Upper lobe of left lung (tissue), 6 donors: ENCODE measurements around the gene PLD3. TPM values are rescaled to one million over a fixed set of nuclear protein-coding genes. Genes with fewer than 3 reads are reported as not detected.
A peak's percentile ranks its signal among the peaks of the same experiment; 100 is the strongest.

Source experiments
- ATAC-seq, 2 donors: fragments of 200-7000 bp; cut with Tn5 transposase; one replicate each; pipeline ENCODE4 v1.9.1; 2022; ENCODE audit warnings: mild to moderate bottlenecking in 2 of 2, moderate library complexity in 2 of 2; ENCODE audit not compliant: low FRiP score in 2 of 2
- DNase-seq, 2 donors: peaks; one replicate each; pipeline ENCODE4 v3.0.0-alpha.2; 2019 to 2020
- H3K27ac ChIP-seq, 4 donors: fragments of 200-600 bp; sonication (generic); one replicate each; pipeline ENCODE4 v1.5.1; 2016 to 2019
- H3K27me3 ChIP-seq, 4 donors: fragments of 200-600 bp; sonication (generic); one replicate each; pipeline ENCODE4 v1.5.1; 2017 to 2019
- H3K36me3 ChIP-seq, 4 donors: fragments of 200-600 bp; sonication (generic); one replicate each; pipeline ENCODE4 v1.5.1; 2016 to 2019
- H3K4me1 ChIP-seq, 4 donors: fragments of 200-600 bp; sonication (generic); one replicate each; pipeline ENCODE4 v1.5.1; 2018 to 2019
- H3K4me3 ChIP-seq, 4 donors: fragments of 200-600 bp; sonication (generic); one replicate each; pipeline ENCODE4 v1.5.1; 2017 to 2019; ENCODE audit warnings: mild to moderate bottlenecking in 2 of 4, moderate library complexity in 1 of 4
- H3K9me3 ChIP-seq, 4 donors: fragments of 200-600 bp; sonication (generic); one replicate each; pipeline ENCODE4 v1.5.1; 2018 to 2019
- EP300 ChIP-seq, 4 donors: sonication (generic); formaldehyde crosslinking; IDR thresholded peaks; one replicate each; pipeline ENCODE4 v1.5.1; 2017; ENCODE audit warnings: antibody characterized with exemption in 4 of 4, control low read depth in 2 of 4
- POLR2A ChIP-seq, 4 donors: fragments of 450-650 bp; IDR thresholded peaks; one replicate each; pipeline ENCODE4 v1.5.1; 2016 to 2017; ENCODE audit warnings: antibody characterized with exemption in 4 of 4, mild to moderate bottlenecking in 2 of 4
- POLR2AphosphoS5 ChIP-seq, 2 donors: sonication (generic); formaldehyde crosslinking; IDR thresholded peaks; one replicate each; pipeline ENCODE4 v1.5.1; 2017; ENCODE audit warnings: antibody characterized with exemption in 2 of 2
- WGBS, 2 donors: methylation state at CpG; one replicate each; pipeline ENCODE4 v1.1.5; 2017 to 2018; 5-methylcytosine and 5-hydroxymethylcytosine counted together
- total RNA-seq, 6 donors: library from RNA; depleted of rRNA in 4 of 6; stranded (reverse); fragments of >200 nt in 4 of 6; gene quantifications; one replicate each; pipeline versions ENCODE4 v1.1.0 to v1.2.1, GENCODE V29; 2016 to 2021
- TF ChIP-seq, protein P1 (sequence below), 6 experiments: fragments of 450-650 bp in 4 of 6; fragments of 200-600 bp in 2 of 6; sonication (generic) in 2 of 6; IDR thresholded peaks; one replicate each; pipeline ENCODE4 v1.5.1; 2016 to 2019; ENCODE audit warnings: antibody characterized with exemption in 6 of 6
- donor health status: DM: no; HTN: no; CAD: no; lungs with moderate emphysema.
- donor health status: DM: no; HTN: yes; CAD: no; lungs with severe emphysema.

PLD3 gene
- total RNA-seq, 6 donors from 2014 or later: 257 to 710 (median 470) TPM

DNA sequence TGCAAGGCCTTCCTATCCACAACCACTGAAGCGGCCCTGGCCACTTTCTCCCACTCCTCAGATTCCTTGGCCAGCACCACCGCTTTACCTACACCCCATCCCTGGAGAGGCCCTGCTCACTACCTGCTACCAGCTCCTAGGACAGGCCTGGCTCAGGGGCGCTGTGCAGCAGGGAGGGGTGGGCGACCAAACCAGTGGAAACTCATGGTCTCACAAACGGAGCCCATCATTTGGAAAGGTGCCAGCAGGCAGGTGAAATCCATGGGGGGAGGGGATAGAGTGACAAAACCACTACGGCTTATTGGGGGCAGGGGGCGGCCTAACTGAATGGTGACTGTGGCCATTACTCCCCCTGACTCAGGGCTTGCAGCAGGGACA, 27.9 kb upstream of the PLD3 start:
- H3K9me3 ChIP-seq: no peaks in the 10 kb centered on the region
- TF ChIP-seq POLR2A (IDR thresholded peaks at IDR 0.05) (no peak), EP300 (IDR thresholded peaks at IDR 0.05) (no peak), POLR2AphosphoS5 (IDR thresholded peaks at IDR 0.05) (no peak)
- TF ChIP-seq, protein P1, sequence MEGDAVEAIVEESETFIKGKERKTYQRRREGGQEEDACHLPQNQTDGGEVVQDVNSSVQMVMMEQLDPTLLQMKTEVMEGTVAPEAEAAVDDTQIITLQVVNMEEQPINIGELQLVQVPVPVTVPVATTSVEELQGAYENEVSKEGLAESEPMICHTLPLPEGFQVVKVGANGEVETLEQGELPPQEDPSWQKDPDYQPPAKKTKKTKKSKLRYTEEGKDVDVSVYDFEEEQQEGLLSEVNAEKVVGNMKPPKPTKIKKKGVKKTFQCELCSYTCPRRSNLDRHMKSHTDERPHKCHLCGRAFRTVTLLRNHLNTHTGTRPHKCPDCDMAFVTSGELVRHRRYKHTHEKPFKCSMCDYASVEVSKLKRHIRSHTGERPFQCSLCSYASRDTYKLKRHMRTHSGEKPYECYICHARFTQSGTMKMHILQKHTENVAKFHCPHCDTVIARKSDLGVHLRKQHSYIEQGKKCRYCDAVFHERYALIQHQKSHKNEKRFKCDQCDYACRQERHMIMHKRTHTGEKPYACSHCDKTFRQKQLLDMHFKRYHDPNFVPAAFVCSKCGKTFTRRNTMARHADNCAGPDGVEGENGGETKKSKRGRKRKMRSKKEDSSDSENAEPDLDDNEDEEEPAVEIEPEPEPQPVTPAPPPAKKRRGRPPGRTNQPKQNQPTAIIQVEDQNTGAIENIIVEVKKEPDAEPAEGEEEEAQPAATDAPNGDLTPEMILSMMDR (IDR thresholded peaks at IDR 0.05): no peak
- no peak overlapping the region for H3K4me3 ChIP-seq
- H3K4me1 ChIP-seq: no peaks in the 10 kb centered on the region
- no peak for ATAC-seq
- H3K27me3 ChIP-seq: no peaks in the 10 kb centered on the region
- H3K36me3 ChIP-seq: peaks cover 22 to 73% (median 60%) of the 10 kb centered on the region in 4 donors
- no peak overlapping the region for H3K27ac ChIP-seq
- WGBS, 2 donors: 92 to 94% methylated on average over 6 to 7 of the region's 7 CpGs
- DNase-seq: no peak

DNA sequence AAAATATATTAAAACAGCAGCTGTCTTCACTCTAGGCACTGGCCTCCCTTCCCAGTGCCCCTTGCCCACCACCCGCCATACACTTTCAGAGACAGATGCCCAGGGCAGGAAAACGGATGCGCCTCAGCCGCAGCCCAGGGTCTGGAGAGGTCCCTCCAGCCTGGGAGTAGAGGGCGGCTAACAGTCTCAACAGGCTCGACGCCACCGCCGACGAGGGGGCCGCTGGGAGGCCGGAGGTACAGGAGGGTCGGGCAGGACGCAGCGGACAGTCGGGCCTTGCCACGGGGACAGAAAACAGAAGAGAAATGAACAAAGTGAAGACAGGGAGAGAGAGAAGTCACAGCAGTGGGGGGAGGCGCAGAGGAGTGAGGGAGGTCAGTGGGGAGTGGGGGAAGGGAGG, 27.4 kb upstream of the PLD3 start:
- TF ChIP-seq POLR2AphosphoS5 (IDR thresholded peaks at IDR 0.05): no peak
- TF ChIP-seq, protein P1 (IDR thresholded peaks at IDR 0.05): no peak
- TF ChIP-seq EP300 (IDR thresholded peaks at IDR 0.05): no peak
- TF ChIP-seq POLR2A (IDR thresholded peaks at IDR 0.05): no peak
- Histone ChIP-seq H3K36me3 (peaks cover 23 to 77% (median 65%) of the 10 kb centered on the region in 4 donors), H3K4me3 (no peak overlapping the region), H3K27ac (no peak overlapping the region), H3K4me1 (no peaks in the 10 kb centered on the region), H3K27me3 (no peaks in the 10 kb centered on the region), H3K9me3 (no peaks in the 10 kb centered on the region)
- 94 to 95% methylated on average over 18 of the region's 18 CpGs for WGBS, 2 donors
- no peak for ATAC-seq
- peak in 1 of 2 donors; percentile 80 for DNase-seq

DNA sequence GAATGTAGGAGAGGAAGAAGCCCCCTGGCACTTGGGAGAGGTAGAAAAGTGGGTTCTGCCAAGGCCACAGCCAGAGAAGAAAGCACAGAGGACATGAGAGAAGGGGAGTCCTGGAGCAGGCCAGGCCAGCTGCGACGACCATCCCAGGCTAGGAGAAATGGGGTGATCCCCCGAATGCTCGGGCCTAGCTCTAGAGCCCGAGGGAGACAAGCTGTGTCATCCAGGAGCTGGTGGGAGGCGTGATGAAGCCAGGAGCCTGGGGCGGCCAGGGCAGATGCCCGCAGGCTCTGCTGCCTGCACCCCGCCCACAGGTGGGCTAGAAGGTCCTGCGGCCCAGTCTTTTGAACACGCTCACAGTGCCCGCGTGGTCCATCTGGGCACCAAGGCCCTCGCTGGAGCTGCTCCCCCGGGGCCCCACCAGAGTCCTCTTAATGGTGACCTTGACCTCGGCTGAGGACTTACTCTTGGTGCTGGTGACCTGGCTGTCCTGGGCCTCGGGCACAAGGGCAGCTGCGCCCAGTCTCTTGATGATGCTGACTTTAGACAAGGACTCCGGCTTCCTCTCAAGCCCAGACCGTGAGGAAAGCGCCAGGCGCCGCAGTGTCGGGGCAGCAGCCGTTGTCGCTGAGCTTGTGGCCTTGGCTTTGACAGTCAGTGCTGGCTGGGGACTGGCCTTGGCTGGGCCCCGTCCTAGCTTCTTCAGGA, 26.8 kb upstream of the PLD3 start:
- DNase-seq: peak in 1 of 2 donors; percentile 79
- no peak for ATAC-seq
- H3K27ac ChIP-seq: no peak overlapping the region
- H3K36me3 ChIP-seq: peaks cover 23 to 80% (median 71%) of the 10 kb centered on the region in 4 donors
- no peak for TF ChIP-seq POLR2AphosphoS5 (IDR thresholded peaks at IDR 0.05)
- TF ChIP-seq, protein P1 (IDR thresholded peaks at IDR 0.05): no peak
- no peaks in the 10 kb centered on the region for H3K4me1 ChIP-seq
- no peaks in the 10 kb centered on the region for H3K27me3 ChIP-seq
- WGBS, 2 donors: 94 to 96% methylated on average over 8 to 27 of the region's 27 CpGs
- H3K9me3 ChIP-seq: no peaks in the 10 kb centered on the region
- H3K4me3 ChIP-seq: no peak overlapping the region

DNA sequence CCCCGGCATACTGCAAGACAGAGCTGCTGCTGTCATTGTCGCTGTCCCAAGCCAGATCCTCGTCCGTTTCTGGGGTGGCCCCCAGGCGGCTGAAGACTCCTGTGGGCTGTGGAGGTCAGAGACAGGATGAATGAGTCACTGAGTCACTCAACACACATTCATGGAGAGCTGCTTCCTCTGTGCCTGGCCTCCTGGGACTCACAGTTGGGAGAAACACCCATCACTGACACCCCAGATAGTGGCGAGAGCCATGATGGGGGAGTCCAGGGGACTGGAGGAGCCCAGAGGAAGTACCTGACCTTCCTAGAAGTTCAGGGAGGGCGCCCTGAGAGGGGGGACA, 26.3 kb upstream of the PLD3 start:
- TF ChIP-seq, protein P1 (IDR thresholded peaks at IDR 0.05): no peak
- TF ChIP-seq POLR2A (IDR thresholded peaks at IDR 0.05) (no peak), POLR2AphosphoS5 (IDR thresholded peaks at IDR 0.05) (no peak), EP300 (IDR thresholded peaks at IDR 0.05) (no peak)
- peaks cover 23 to 86% (median 73%) of the 10 kb centered on the region in 4 donors for H3K36me3 ChIP-seq
- H3K27ac ChIP-seq: no peak overlapping the region
- 93 to 100% methylated on average over 2 to 7 of the region's 7 CpGs for WGBS, 2 donors
- H3K4me3 ChIP-seq: no peak overlapping the region
- H3K4me1 ChIP-seq: no peaks in the 10 kb centered on the region
- H3K9me3 ChIP-seq: no peaks in the 10 kb centered on the region
- H3K27me3 ChIP-seq: no peaks in the 10 kb centered on the region
- ATAC-seq (no peak), DNase-seq (no peak)
